HL-60 (cell line): ENCODE measurements around the gene BMP7.

Source experiments
- CTCF ChIP-seq: IDR thresholded peaks from one replicate; pipeline ENCODE4 v1.5.1; 2011; ENCODE audit warnings: low read length, control low read depth, inconsistent platforms; ENCODE audit not compliant: insufficient read depth
- GABPA ChIP-seq: IDR thresholded peaks from 2 replicates; pipeline ENCODE4 v1.6.1; 2012; ENCODE audit warnings: low read depth
- POLR2AphosphoS5 ChIP-seq: IDR thresholded peaks from 2 replicates; pipeline ENCODE4 v1.6.1; 2012; ENCODE audit warnings: low read depth

GRCh38 chr20:57145089-57145631, 121.3 kb downstream of the BMP7 start:
- no peak for TF ChIP-seq CTCF
- TF ChIP-seq GABPA = no peak
- TF ChIP-seq POLR2AphosphoS5 = no peak
